Measurements from ENCODE around the gene ANAPC7. TPM values are rescaled to one million over a fixed set of nuclear protein-coding genes. Genes with fewer than 3 reads are reported as not detected.

Gene ANAPC7
- total and polyA plus RNA-seq, 2 of the 13 experiments (the other 11 are each of a cell fraction or from before 2014, with no cell fraction given) = 40.0 to 69.1 TPM

- Histone ChIP-seq H3K4me2 (ENCODE audit: low read depth, low read length) (peak overlapping the region; percentile 28), H3K4me3 (replicated peaks in 1 of 3; ENCODE audit: insufficient read depth in 1 of 3, low read depth in 2 of 3, low read length in 3 of 3) (no peak overlapping the region), H3K27ac (ENCODE audit: extremely low read length, insufficient read depth, low read length) (peak overlapping the region; percentile 88), H3K79me2 (ENCODE audit: insufficient read depth, low read length) (no peaks in the 10 kb centered on the region), H3K9ac (ENCODE audit: insufficient read depth, low read depth, low read length) (peak overlapping the region; percentile 59), H2AFZ (ENCODE audit: low read length) (no peak overlapping the region), H3K27me3 (ENCODE audit: control insufficient read depth in 1 of 2, insufficient read depth in 2 of 2, low read length in 2 of 2) (no peaks in the 10 kb centered on the region), H4K20me1 (ENCODE audit: insufficient read depth, low read length) (no peaks in the 10 kb centered on the region), H3K4me1 (ENCODE audit: insufficient read depth, low read length) (peaks cover 33% of the 10 kb centered on the region), H3K9me3 (ENCODE audit: low read length) (no peaks in the 10 kb centered on the region), H3K36me3 (replicated peaks in 1 of 2; ENCODE audit: control insufficient read depth in 1 of 2, insufficient read depth in 2 of 2, low read length in 2 of 2) (peaks cover 34 to 88% of the 10 kb centered on the region in 2 experiments)
- 42% methylated on average over 5 of the region's 11 CpGs for WGBS (ENCODE audit: low lambda C conversion rate)
- ATAC-seq (peak; percentile 93), DNase-seq (ENCODE audit: low spot score) (peak; percentile 97), FAIRE-seq (peak; percentile 97)
- in situ Hi-C loops (cut with HindIII; ENCODE audit: extremely low pct_ligation_motif_present, low pct_unique_long_range_greater_than_20kb) = no loop called here
- CTCF ChIA-PET (ENCODE audit: low intra/inter-chr PET ratio, low total read pairs) = no interaction called here
- no TSS peak for BruUV-seq (replicated peaks)
- intact Hi-C loops (cut with micrococcal nuclease; ENCODE audit: unreplicated experiment) = no loop called here
- POLR2A ChIA-PET = no interaction called here
- TF ChIP-seq ASH2L (IDR thresholded peaks at IDR 0.05; ENCODE audit: insufficient read length, low read depth, low read length) = peak; percentile 32
- TF ChIP-seq ZNF235 (CRISPR knock-in tag; IDR thresholded peaks at IDR 0.05; ENCODE audit: borderline replicate concordance) = no peak
- TF ChIP-seq TARDBP (CRISPR knock-in tag; IDR thresholded peaks at IDR 0.05) = 0 out of 2 replicates have a peak, but pooled peaks have one; percentile 27
- TF ChIP-seq MATR3 (CRISPR knock-in tag; IDR thresholded peaks at IDR 0.05) = no peak
- TF ChIP-seq HNF4G (IDR thresholded peaks at IDR 0.05; ENCODE audit: borderline replicate concordance, low read depth, low read length) = peak; percentile 72; the same call in 1 of the 2 replicates
- peak; percentile 55; the same call in 1 of the 2 replicates for TF ChIP-seq HNF4G (CRISPR knock-in tag; IDR thresholded peaks at IDR 0.05; ENCODE audit: borderline replicate concordance, low read depth)
- TF ChIP-seq, protein P1, sequence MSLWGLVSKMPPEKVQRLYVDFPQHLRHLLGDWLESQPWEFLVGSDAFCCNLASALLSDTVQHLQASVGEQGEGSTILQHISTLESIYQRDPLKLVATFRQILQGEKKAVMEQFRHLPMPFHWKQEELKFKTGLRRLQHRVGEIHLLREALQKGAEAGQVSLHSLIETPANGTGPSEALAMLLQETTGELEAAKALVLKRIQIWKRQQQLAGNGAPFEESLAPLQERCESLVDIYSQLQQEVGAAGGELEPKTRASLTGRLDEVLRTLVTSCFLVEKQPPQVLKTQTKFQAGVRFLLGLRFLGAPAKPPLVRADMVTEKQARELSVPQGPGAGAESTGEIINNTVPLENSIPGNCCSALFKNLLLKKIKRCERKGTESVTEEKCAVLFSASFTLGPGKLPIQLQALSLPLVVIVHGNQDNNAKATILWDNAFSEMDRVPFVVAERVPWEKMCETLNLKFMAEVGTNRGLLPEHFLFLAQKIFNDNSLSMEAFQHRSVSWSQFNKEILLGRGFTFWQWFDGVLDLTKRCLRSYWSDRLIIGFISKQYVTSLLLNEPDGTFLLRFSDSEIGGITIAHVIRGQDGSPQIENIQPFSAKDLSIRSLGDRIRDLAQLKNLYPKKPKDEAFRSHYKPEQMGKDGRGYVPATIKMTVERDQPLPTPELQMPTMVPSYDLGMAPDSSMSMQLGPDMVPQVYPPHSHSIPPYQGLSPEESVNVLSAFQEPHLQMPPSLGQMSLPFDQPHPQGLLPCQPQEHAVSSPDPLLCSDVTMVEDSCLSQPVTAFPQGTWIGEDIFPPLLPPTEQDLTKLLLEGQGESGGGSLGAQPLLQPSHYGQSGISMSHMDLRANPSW (CRISPR knock-in tag; IDR thresholded peaks at IDR 0.05; ENCODE audit: borderline replicate concordance) = no peak
- TF ChIP-seq ZNF30 (CRISPR knock-in tag; IDR thresholded peaks at IDR 0.05) = no peak
- TF ChIP-seq ZNF761 (CRISPR knock-in tag; conservative IDR thresholded peaks at IDR 0.05) = no peak
- no peak for TF ChIP-seq ZNF709 (CRISPR knock-in tag; IDR thresholded peaks at IDR 0.05)
- TF ChIP-seq IKZF4 (CRISPR knock-in tag; IDR thresholded peaks at IDR 0.05; ENCODE audit: borderline replicate concordance, low read depth, not compliant biosample characterization) = no peak
- TF ChIP-seq ZNF773 (CRISPR knock-in tag; IDR thresholded peaks at IDR 0.05; ENCODE audit: borderline replicate concordance) = no peak
- TF ChIP-seq REPIN1 (CRISPR knock-in tag; IDR thresholded peaks at IDR 0.05; ENCODE audit: borderline replicate concordance, low read depth) = 0 out of 2 replicates have a peak, but pooled peaks have one; percentile 77
- TF ChIP-seq KDM2A (CRISPR knock-in tag; IDR thresholded peaks at IDR 0.05; ENCODE audit: borderline replicate concordance, low read depth) = peak; percentile 49
- no peak for TF ChIP-seq ZBTB42 (CRISPR knock-in tag; IDR thresholded peaks at IDR 0.05)
- peak; percentile 93 for TF ChIP-seq ZBTB33 (CRISPR knock-in tag; IDR thresholded peaks at IDR 0.05)
- no peak for TF ChIP-seq NFKB2 (CRISPR knock-in tag; IDR thresholded peaks at IDR 0.05; ENCODE audit: borderline replicate concordance)
- no peak for TF ChIP-seq PHF8 (CRISPR knock-in tag; IDR thresholded peaks at IDR 0.05)
Measured at GRCh38 chr12:110345176-110345661, 58.3 kb downstream of the ANAPC7 start.

Measured in HepG2 (cell line).